ENCODE measurements around the gene PHACTR1.

PHACTR1 gene

DNA sequence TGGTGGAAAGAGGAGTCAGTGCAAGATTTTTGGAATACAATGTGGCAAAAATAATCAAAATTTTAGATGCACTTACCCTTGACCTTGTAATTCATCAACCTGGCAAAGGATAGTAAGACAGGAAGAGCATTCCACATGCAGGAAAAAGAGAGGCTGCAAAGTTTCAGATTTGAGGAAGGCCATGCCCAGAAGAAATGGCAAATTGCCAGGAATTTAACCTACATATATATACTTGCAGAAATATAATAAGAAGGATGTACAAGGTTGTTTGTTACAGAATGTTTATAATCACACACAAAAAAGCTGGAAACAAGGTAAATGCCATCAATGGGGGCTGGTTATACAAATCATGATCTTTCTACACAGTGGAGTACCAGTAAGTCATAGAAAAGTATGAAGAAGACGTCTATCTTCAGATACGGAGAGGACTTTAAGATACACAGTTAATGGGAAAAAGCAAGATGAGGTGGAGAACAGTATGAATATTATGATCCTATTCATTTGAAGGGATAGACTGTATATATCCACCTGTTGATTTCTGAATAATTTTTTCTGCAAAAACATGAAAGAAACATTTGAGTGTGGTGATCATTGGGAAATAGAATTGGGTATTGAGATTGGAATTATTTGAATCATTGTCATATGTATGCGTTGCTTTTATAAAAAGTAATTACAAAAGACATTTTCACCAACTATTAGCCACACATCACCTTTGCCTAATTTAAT, 358.0 kb downstream of the PHACTR1 start:
- Mint-ChIP-seq H3K9me3 (no peaks in the 10 kb centered on the region), H3K27ac (no peak overlapping the region), H3K4me1 (ENCODE audit: low read depth) (no peaks in the 10 kb centered on the region), H3K36me3 (ENCODE audit: low read depth) (no peaks in the 10 kb centered on the region), H3K27me3 (peaks cover 31% of the 10 kb centered on the region), H3K4me3 (no peak overlapping the region)
- DNase-seq, result no peak

DNA sequence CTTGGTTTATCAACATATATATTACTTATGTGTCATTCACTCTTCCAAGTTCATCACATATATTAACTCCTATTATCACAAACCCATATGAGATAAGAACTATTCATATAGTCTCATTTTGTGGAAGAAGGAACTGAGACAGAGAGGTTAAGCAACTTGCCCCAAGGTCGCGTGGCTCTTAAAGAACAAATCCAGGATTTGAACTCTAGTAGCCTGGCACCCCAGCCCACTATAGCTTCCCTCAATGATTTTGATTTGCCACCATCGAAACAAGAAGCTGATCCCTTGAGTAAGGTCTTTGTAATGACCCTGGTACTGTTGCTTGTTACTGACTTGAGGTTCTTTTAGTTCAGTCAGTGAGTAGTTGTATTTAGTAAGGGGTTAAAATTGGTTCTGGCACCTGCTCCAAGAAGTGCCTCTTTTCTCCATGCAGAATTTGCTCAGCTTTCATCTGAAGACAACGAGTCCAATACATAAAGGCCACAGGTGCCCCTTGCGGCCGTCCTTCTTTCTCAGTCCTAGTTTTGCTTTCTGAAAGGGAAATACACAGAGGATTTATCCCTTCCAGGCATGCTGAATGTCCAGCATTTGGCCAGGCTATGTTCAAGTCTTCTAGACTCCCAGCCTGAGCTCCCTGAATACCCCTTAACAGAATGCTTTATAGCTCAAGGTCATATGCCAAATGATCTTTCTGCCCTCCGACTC, 358.7 kb downstream of the PHACTR1 start:
- Mint-ChIP-seq H3K4me1 (ENCODE audit: low read depth) (no peaks in the 10 kb centered on the region), H3K4me3 (no peak overlapping the region), H3K9me3 (no peaks in the 10 kb centered on the region), H3K27ac (no peak overlapping the region), H3K27me3 (peaks cover 37% of the 10 kb centered on the region), H3K36me3 (ENCODE audit: low read depth) (no peaks in the 10 kb centered on the region)
- DNase-seq, result no peak

DNA sequence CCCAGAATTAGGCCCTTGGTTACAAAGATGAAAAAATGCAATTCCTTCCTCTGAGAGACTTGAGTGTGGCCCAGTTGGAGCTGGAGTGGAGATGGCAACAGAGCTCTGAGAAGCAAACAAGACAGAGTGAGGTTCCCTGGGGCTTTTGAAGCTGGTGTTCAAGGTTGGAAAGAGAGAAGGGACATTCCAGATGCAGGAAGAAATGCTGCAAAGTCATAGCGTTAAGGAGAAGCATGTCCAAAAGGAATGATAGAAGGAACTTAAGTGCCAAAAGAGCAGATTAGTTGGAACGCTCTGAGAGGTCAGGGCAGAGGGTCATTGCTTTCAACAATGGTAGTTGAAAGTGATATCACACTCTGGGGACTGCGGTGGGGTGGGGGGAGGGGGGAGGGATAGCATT, 360.0 kb downstream of the PHACTR1 start:
- H3K9me3 Mint-ChIP-seq, result no peaks in the 10 kb centered on the region
- H3K4me1 Mint-ChIP-seq (ENCODE audit: low read depth), result no peaks in the 10 kb centered on the region
- DNase-seq, result no peak
- H3K27me3 Mint-ChIP-seq, result peaks cover 41% of the 10 kb centered on the region
- H3K4me3 Mint-ChIP-seq, result no peak overlapping the region
- H3K27ac Mint-ChIP-seq, result no peak overlapping the region
- H3K36me3 Mint-ChIP-seq (ENCODE audit: low read depth), result no peaks in the 10 kb centered on the region

DNA sequence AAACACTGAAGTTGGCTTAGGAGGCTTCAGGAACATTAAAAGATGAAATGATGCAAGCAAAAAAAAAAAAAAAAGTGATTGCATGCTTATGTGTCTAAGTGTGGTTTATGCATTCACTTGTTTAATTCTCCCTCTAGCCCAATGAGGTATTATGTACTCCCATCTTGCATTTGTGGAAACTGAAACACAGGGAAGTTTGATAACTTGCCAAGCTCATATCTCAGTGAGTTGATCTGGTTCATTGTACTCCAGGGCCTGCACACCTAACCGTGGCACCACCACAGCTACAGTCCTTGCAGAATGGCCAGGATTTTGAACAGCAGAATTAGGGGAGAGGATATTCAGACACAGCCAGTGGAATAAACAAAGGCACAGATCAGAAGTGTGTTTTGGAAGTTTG, 360.6 kb downstream of the PHACTR1 start:
- no peak overlapping the region for H3K27ac Mint-ChIP-seq
- H3K4me3 Mint-ChIP-seq, result no peak overlapping the region
- H3K9me3 Mint-ChIP-seq, result no peaks in the 10 kb centered on the region
- no peaks in the 10 kb centered on the region for H3K4me1 Mint-ChIP-seq (ENCODE audit: low read depth)
- no peak for DNase-seq
- peaks cover 46% of the 10 kb centered on the region for H3K27me3 Mint-ChIP-seq
- H3K36me3 Mint-ChIP-seq (ENCODE audit: low read depth), result no peaks in the 10 kb centered on the region

DNA sequence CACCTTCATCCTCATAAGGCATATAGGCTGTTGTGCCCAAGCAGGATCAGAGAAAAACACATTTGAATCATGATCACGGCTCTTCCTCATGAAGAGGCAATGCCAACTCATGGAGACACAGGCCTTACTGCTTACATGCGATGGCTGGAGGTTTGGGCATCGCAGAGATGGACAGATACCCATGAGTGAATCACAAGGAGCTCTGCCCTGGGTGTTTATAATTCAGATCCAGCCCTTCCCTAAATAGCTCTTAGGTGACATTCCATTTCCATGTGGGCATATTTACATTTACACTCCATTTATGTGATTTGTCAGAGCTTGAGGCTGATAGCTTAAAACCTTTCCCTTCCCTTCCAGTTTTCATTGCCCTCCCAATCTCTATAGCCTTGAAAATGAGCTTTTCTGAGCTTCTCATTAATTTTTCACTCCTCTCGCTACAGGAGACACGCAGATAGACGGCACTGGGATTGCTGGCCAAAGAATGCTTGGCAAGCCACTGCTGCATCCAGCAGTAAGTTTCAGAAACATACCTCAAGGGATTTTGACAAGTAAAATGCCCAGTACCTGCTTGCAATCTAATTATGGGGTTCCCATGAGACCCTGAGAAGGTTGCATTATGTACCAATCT, 362.6 kb downstream of the PHACTR1 start:
- peaks cover 42% of the 10 kb centered on the region for H3K27me3 Mint-ChIP-seq
- no peak for DNase-seq
- H3K4me1 Mint-ChIP-seq (ENCODE audit: low read depth), result no peaks in the 10 kb centered on the region

DNA sequence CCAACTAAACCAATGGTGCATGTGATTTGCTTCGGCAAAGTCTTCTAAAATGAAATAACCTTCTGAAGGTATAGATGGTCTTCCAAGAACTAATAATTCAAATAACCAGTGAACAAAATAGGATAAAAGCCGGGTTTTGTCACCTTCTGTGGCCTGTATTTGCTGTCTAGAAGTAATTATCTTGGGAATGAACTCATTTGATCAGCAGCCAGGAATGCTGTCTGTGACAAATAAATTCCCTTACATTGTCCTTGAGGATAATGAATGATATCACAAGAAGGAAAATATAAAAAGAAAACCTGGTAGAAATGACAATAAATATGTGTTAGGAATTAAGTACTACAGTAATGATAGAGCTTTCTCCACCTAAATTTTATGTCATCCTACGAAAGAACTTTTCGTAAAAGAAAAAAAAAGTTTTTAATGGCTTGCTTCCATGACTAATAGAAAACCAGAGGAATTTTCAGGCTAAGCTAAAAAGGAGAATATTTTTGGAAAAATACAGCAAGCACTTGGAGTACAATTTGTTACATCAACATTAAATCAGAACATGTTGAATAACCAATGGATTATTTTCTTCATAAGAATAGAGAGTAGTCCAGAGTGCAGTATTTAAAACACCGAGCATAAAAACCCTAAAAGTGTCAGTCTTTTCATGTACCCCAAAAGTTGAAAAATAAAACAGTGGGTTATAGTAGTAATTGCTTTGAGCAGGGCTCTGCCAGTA, 364.1 kb downstream of the PHACTR1 start:
- Mint-ChIP-seq H3K27ac (no peak overlapping the region), H3K4me3 (no peak overlapping the region), H3K27me3 (peaks cover 39% of the 10 kb centered on the region), H3K36me3 (ENCODE audit: low read depth) (no peaks in the 10 kb centered on the region), H3K4me1 (ENCODE audit: low read depth) (no peaks in the 10 kb centered on the region), H3K9me3 (no peaks in the 10 kb centered on the region)
- no peak for DNase-seq

More for the DNA sequence above, 362.6 kb downstream of the PHACTR1 start:
- Mint-ChIP-seq H3K9me3 (no peaks in the 10 kb centered on the region), H3K36me3 (ENCODE audit: low read depth) (no peaks in the 10 kb centered on the region), H3K27ac (no peak overlapping the region), H3K4me3 (no peak overlapping the region)

DNA sequence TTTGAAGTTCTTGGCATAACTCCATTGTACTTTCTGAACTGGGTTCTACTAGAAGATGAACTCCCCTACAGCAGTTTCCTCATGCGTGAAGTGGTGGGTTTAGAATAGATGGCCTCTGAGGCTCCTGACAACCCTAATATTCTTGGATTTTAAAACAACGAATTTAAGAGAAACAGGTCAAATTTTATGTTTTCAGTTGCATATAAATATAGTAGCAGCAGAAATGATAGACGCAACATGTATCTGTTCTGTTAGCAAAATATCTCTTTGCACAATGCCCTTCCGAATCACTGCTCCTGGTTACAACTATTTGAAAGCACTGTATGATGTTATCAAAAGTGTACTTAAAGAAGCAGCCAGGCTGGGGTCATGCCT, 364.6 kb downstream of the PHACTR1 start:
- Mint-ChIP-seq H3K4me3 (no peak overlapping the region), H3K36me3 (ENCODE audit: low read depth) (no peaks in the 10 kb centered on the region)

DNA sequence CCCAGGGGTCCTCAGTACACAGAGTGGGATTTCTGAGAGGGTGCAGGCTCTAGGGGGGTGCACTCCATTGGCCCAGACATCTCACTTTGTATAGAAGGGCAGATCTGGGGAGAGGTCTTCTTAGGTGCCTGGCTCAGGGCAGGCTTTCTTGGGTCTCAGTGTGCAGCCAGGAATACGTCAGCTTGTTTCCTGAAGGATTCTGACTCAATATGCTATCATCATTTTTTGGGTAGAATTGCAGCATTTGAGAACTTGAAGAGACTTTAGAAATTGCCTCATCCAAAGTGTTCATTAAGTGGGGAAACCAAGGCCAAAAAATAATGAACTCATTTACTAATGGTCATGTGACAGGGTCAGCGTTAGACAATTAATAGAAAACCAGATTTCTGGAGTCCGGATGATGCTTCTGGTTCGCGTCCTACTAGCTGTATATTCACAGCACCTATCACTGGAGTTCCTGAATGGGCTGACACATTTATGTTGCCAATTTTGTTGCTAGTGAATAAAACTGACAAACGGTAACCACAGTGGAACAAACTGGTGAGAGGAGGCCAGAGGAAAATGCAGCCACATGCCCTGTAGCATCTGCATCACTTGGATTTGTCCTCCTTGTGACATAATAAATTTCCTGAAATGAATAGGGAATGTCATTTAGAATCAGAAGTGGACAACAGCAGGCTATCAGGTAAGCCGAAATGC, 372.9 kb downstream of the PHACTR1 start:
- Mint-ChIP-seq H3K9me3 (no peaks in the 10 kb centered on the region), H3K27ac (no peak overlapping the region), H3K27me3 (peaks cover 3% of the 10 kb centered on the region), H3K4me3 (no peak overlapping the region), H3K4me1 (ENCODE audit: low read depth) (no peaks in the 10 kb centered on the region), H3K36me3 (ENCODE audit: low read depth) (no peaks in the 10 kb centered on the region)
- no peak for DNase-seq

More for the DNA sequence above, 364.6 kb downstream of the PHACTR1 start:
- Mint-ChIP-seq H3K4me1 (ENCODE audit: low read depth) (no peaks in the 10 kb centered on the region), H3K9me3 (no peaks in the 10 kb centered on the region), H3K27me3 (peaks cover 34% of the 10 kb centered on the region), H3K27ac (no peak overlapping the region)
- DNase-seq, result no peak

DNA sequence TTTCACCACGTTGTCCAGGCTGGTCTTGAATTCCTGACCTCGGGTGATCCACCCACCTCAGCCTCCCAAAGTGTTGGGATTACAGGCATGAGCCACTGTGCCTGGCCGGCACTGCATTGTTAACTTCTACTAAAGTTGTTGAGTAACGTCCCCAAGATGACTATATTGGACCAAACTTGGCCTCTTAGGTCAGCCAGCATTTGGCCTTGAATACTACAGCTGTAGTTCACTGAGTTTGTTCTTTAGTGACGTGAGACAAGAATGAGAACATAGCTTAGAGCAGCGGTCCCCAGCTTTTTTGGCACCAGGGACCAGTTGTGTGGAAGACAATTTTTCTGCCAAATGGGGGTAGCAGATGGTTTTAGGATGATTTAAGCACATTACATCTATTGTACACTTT, 374.6 kb downstream of the PHACTR1 start:
- H3K9me3 Mint-ChIP-seq, result no peaks in the 10 kb centered on the region
- no peak overlapping the region for H3K4me3 Mint-ChIP-seq
- no peaks in the 10 kb centered on the region for H3K4me1 Mint-ChIP-seq (ENCODE audit: low read depth)
- no peaks in the 10 kb centered on the region for H3K36me3 Mint-ChIP-seq (ENCODE audit: low read depth)
- H3K27ac Mint-ChIP-seq, result no peak overlapping the region
- no peaks in the 10 kb centered on the region for H3K27me3 Mint-ChIP-seq
- DNase-seq, result no peak

DNA sequence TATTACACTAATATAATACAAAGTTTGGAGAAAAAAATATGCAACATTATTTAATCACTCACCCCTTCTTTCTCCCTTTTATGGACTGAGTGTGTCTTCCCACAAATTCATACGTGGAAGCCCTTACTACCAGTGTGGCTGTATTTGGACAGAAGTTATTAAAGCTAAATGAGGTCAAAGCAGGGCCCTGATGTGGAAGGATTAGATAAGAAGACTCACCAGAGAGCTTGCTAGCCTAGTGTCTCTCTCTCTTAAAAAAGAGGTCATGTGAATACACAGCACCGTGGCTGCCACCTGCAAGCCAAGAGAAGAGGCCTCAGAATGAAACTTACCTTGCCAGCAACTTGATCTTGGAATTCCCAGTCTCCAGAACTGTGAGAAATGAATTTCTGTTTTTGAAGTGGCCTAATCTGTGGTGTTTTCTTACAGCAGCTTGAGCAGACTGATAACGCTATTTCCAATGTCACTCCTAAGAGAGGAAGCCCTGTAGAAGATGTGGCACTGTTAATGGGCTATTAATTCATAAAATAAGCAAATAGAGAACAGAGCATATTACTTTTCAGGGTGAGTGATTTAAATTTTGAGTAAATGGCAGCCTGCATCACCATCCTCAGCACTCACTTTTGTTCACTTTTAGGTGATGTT, 378.3 kb downstream of the PHACTR1 start:
- Mint-ChIP-seq H3K36me3 (ENCODE audit: low read depth) (no peaks in the 10 kb centered on the region), H3K27me3 (no peaks in the 10 kb centered on the region), H3K4me3 (no peak overlapping the region), H3K9me3 (no peaks in the 10 kb centered on the region), H3K27ac (no peak overlapping the region), H3K4me1 (ENCODE audit: low read depth) (no peaks in the 10 kb centered on the region)
- no peak for DNase-seq

DNA sequence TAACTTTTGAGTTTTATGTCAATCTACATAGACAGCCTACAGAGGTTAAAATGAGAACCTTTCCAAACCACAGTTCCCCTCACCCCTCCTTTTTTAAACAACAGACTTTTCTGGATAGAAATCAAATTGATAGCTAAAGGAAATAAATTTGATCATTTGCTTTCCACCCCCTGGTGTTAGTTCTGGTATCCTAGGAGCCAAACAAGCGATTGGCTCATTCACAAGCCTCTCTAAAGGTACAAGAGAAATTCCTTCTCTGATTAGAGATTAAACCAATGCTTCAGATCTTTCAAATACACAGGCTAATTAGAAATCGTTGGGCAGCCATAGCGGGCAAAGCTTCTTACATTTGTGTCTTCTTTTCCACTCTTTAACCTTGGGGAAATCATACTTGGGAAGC, 379.5 kb downstream of the PHACTR1 start:
- Mint-ChIP-seq H3K27me3 (peaks cover 9% of the 10 kb centered on the region), H3K4me3 (no peak overlapping the region), H3K27ac (no peak overlapping the region), H3K4me1 (ENCODE audit: low read depth) (no peaks in the 10 kb centered on the region), H3K9me3 (no peaks in the 10 kb centered on the region), H3K36me3 (ENCODE audit: low read depth) (no peaks in the 10 kb centered on the region)
- no peak for DNase-seq

DNA sequence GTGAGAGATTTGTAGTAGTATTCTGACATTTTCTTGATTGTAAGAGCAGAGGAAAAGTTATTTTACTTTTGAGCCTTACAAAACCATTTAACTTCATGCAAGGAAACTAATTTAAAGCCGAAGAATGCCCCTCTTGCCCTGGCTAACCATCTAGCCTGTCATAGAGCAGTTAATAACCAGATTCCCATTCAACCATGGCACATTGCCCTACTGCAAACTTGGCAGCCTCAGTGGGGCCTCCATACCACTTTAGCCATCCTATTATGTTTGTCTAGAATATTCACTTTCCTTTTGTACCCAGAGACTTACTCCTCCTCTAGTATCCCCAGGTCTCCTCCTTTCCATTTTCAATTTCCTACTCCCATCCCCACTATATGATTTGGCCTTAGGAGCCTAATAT, 380.9 kb downstream of the PHACTR1 start:
- H3K36me3 Mint-ChIP-seq (ENCODE audit: low read depth), result no peaks in the 10 kb centered on the region
- H3K27me3 Mint-ChIP-seq, result peaks cover 13% of the 10 kb centered on the region
- no peak for DNase-seq
- no peaks in the 10 kb centered on the region for H3K4me1 Mint-ChIP-seq (ENCODE audit: low read depth)
- H3K4me3 Mint-ChIP-seq, result no peak overlapping the region
- H3K27ac Mint-ChIP-seq, result no peak overlapping the region
- no peaks in the 10 kb centered on the region for H3K9me3 Mint-ChIP-seq

DNA sequence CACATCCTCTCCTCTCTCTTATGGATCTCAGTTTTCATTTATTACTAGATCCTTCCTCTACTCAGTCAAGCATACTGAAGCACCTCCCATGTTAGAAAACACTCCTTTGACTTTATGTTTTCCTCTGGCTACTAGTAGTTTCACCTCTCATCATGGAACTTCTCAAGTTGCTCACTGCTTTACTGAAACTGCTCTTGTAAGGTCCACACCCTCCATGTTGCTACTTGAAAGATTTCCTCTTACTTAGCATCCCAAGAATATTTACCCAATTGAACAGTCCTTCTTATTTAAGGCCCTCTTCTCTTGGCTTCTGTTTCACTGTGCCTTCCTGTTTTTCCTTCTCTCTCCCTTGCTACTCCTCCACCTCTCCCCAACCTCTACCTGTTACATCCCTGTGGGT, 381.4 kb downstream of the PHACTR1 start:
- Mint-ChIP-seq H3K27ac (no peak overlapping the region), H3K4me1 (ENCODE audit: low read depth) (no peaks in the 10 kb centered on the region), H3K9me3 (no peaks in the 10 kb centered on the region), H3K36me3 (ENCODE audit: low read depth) (no peaks in the 10 kb centered on the region), H3K4me3 (no peak overlapping the region), H3K27me3 (peaks cover 15% of the 10 kb centered on the region)
- no peak for DNase-seq
